Heart left ventricle (tissue), 16 donors: ENCODE results near the gene WAC. TPM values are rescaled to one million over a fixed set of nuclear protein-coding genes. Genes with fewer than 3 reads are reported as not detected.

ENCODE experiments used
- ATAC-seq, 4 donors: fragments of 200-7000 bp; cut with Tn5 transposase; one replicate each; pipeline ENCODE4 v1.9.1; 2020 to 2022; ENCODE audit warnings: moderate library complexity in 4 of 4, mild to moderate bottlenecking in 3 of 4, moderate number of reproducible peaks in 1 of 4
- DNase-seq, 5 donors: peaks; one replicate each; pipeline ENCODE4 v3.0.0-alpha.2; 2020
- H3K27ac ChIP-seq, 12 donors: fragments of 200-600 bp; sonication (generic) in 4 of 12; one replicate each; pipeline versions ENCODE4 v1.5.0 to v1.8.0; 2016 to 2022; ENCODE audit warnings: mild to moderate bottlenecking in 2 of 12
- H3K27me3 ChIP-seq, 9 donors: fragments of 200-600 bp; sonication (generic) in 2 of 9; one replicate each; pipeline versions ENCODE4 v1.5.1 to v1.8.0; 2016 to 2022; ENCODE audit warnings: mild to moderate bottlenecking in 3 of 9
- H3K36me3 ChIP-seq, 9 donors: fragments of 200-600 bp; sonication (generic) in 2 of 9; one replicate each; pipeline versions ENCODE4 v1.5.0 to v1.8.0; 2018 to 2022; ENCODE audit warnings: mild to moderate bottlenecking in 2 of 9
- H3K4me1 ChIP-seq, 12 donors: fragments of 200-600 bp; sonication (generic) in 4 of 12; one replicate each; pipeline versions ENCODE4 v1.5.0 to v1.8.0; 2016 to 2022; ENCODE audit warnings: mild to moderate bottlenecking in 3 of 12
- H3K4me3 ChIP-seq, 12 donors: fragments of 200-600 bp; sonication (generic) in 4 of 12; one replicate each; pipeline versions ENCODE4 v1.5.0 to v1.8.0; 2017 to 2022; ENCODE audit warnings: mild to moderate bottlenecking in 9 of 12, moderate library complexity in 4 of 12
- H3K9me3 ChIP-seq, 12 donors: fragments of 200-600 bp; sonication (generic) in 4 of 12; one replicate each; pipeline versions ENCODE4 v1.5.0 to v1.8.0; 2016 to 2022; ENCODE audit warnings: mild to moderate bottlenecking in 1 of 12
- POLR2A ChIP-seq, 2 donors: fragments of 450-650 bp; IDR thresholded peaks; one replicate each; pipeline ENCODE4 v1.6.1; 2017; ENCODE audit warnings: antibody characterized with exemption in 2 of 2, mild to moderate bottlenecking in 2 of 2, moderate library complexity in 2 of 2
- WGBS, 4 donors: extraction: QIAGEN DNeasy Blood & Tissue Kit in 2 of 4; methylation state at CpG; one replicate each; pipeline versions ENCODE4 v1.1.5 to v1.1.7; 2013 to 2018; 5-methylcytosine and 5-hydroxymethylcytosine counted together
- intact Hi-C, 10 donors: fragments of 100-400 bp; cut with DNase I; formaldehyde crosslinking; loops; one replicate each; pipeline versions ENCODE4 v1.11.1 to v1.14.2; 2022
- polyA plus RNA-seq, 2 donors: library from polyadenylated mRNA; stranded (reverse); fragments of 200-250 nt; gene quantifications; one replicate each; pipeline ENCODE4 v1.2.3, GENCODE V29; 2013
- total RNA-seq, 9 donors: library from RNA; depleted of rRNA in 2 of 9; stranded (reverse); fragments of >200 nt in 2 of 9; fragmentation: NEBNext Ultra II Directional in 3 of 9; extraction: Animal tissue kit (Norgen Biotek cat#: 25700) in 3 of 9; gene quantifications; one replicate each; pipeline versions ENCODE4 v1.1.0 to v1.2.4, GENCODE V29; 2016 to 2023
- TF ChIP-seq, protein P1 (sequence below), 12 donors: fragments of 200-600 bp; sonication (generic) in 4 of 12; IDR thresholded peaks; one replicate each; pipeline versions ENCODE4 v1.5.0 to v1.8.0; 2018 to 2022; ENCODE audit warnings: antibody characterized with exemption in 12 of 12, mild to moderate bottlenecking in 5 of 12
- donor health status: ischemic (EF 13 %, LVEDD 7.1; RV severe dilation, severe dysfunction).
- donor health status: healthy with polysubstance abuse.
- donor health status: DM: no; HTN: yes; CAD: no.
- donor health status: DM: no; HTN: no; CAD: no.
- donor health status: ischemic (EF 25% LVEDD 6.9; RV normal size, moderate dysfunction).
- donor health status: ischemic (EF 25% LVEDD 5.7; RV mildly dilated, moderate dysfunction).
- donor health status: healthy.
- donor health status: DM: yes; HTN: yes; CAD: no.
- donor health status: ischemic (EF 35%, LVEDD 5.7; RV mildly dilated, moderate dysfunction).
- donor health status: nonischemic (EF 11% LVEDD 7.7; RV severe dilation, severe dysfunction).
- donor health status: DM: yes; HTN: yes; CAD: no.
- donor health status: PGD.
- donor health status: ischemic (EF 29% LVEDD 5.4; RV normal size, mild dysfunction).
- donor health status: nonischemic (EF 23%, LVEDD 6.1; RV moderate dilation, normal function).

Gene WAC
- total and polyA plus RNA-seq, 11 donors = 16.8 to 124 (median 103) TPM

- Histone ChIP-seq H3K4me3 (no peak overlapping the region), H3K27ac (peak overlapping the region in 1 of 12 donors; percentile 15), H3K4me1 (peaks cover 0 to 77% (median 58%) of the 10 kb centered on the region in 12 donors), H3K27me3 (no peaks in the 10 kb centered on the region), H3K9me3 (no peaks in the 10 kb centered on the region), H3K36me3 (peaks cover 0 to 94% (median 58%) of the 10 kb centered on the region in 9 donors)
- WGBS, 4 donors = 36 to 56% (median 46%) methylated on average over 3 of the region's 3 CpGs
- ATAC-seq (no peak), DNase-seq (no peak)
- intact Hi-C loops = loop anchor here in 1 of 10 donors (5.0 kb wide), 1 partner anchor 36 kb away; no protein-coding TSS in a partner anchor
- TF ChIP-seq POLR2A (IDR thresholded peaks at IDR 0.05) = no peak
- TF ChIP-seq, protein P1, sequence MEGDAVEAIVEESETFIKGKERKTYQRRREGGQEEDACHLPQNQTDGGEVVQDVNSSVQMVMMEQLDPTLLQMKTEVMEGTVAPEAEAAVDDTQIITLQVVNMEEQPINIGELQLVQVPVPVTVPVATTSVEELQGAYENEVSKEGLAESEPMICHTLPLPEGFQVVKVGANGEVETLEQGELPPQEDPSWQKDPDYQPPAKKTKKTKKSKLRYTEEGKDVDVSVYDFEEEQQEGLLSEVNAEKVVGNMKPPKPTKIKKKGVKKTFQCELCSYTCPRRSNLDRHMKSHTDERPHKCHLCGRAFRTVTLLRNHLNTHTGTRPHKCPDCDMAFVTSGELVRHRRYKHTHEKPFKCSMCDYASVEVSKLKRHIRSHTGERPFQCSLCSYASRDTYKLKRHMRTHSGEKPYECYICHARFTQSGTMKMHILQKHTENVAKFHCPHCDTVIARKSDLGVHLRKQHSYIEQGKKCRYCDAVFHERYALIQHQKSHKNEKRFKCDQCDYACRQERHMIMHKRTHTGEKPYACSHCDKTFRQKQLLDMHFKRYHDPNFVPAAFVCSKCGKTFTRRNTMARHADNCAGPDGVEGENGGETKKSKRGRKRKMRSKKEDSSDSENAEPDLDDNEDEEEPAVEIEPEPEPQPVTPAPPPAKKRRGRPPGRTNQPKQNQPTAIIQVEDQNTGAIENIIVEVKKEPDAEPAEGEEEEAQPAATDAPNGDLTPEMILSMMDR (IDR thresholded peaks at IDR 0.05) = no peak
Measured at GRCh38 chr10:28551086-28551485, 18.2 kb downstream of the WAC start.

- no peaks in the 10 kb centered on the region for H3K27me3 ChIP-seq
- H3K36me3 ChIP-seq = peaks cover 0 to 81% (median 58%) of the 10 kb centered on the region in 9 donors
- 51 to 57% (median 54%) methylated on average over 4 of the region's 4 CpGs for WGBS, 4 donors
- no peak for TF ChIP-seq POLR2A (IDR thresholded peaks at IDR 0.05)
- TF ChIP-seq, protein P1 (IDR thresholded peaks at IDR 0.05) = no peak
- H3K9me3 ChIP-seq = no peaks in the 10 kb centered on the region
- no peak overlapping the region for H3K4me3 ChIP-seq
- ATAC-seq (no peak), DNase-seq (no peak)
- H3K27ac ChIP-seq = no peak overlapping the region
- H3K4me1 ChIP-seq = peaks cover 0 to 86% (median 62%) of the 10 kb centered on the region in 12 donors
- intact Hi-C loops = loop anchor here in 1 of 10 donors (5.0 kb wide), 1 partner anchor 35 kb away; no protein-coding TSS in a partner anchor
Measured at GRCh38 chr10:28552775-28553174, 19.9 kb downstream of the WAC start.

- Histone ChIP-seq H3K9me3 (no peaks in the 10 kb centered on the region), H3K27me3 (no peaks in the 10 kb centered on the region), H3K4me3 (no peak overlapping the region), H3K27ac (no peak overlapping the region), H3K36me3 (peaks cover 0 to 72% (median 46%) of the 10 kb centered on the region in 9 donors), H3K4me1 (peaks cover 0 to 94% (median 68%) of the 10 kb centered on the region in 12 donors)
- WGBS, 4 donors = 90 to 96% (median 94%) methylated on average over 6 of the region's 6 CpGs
- TF ChIP-seq, protein P1 (IDR thresholded peaks at IDR 0.05) = no peak
- TF ChIP-seq POLR2A (IDR thresholded peaks at IDR 0.05) = no peak
- ATAC-seq (no peak), DNase-seq (no peak)
- intact Hi-C loops = loop anchor here in 1 of 10 donors (5.0 kb wide), 1 partner anchor 33 kb away; no protein-coding TSS in a partner anchor
Measured at GRCh38 chr10:28554009-28554408, 21.1 kb downstream of the WAC start.

GRCh38 chr10:28554952-28555351, 22.0 kb downstream of the WAC start:
- DNase-seq (no peak), ATAC-seq (no peak)
- WGBS, 4 donors = 76 to 87% (median 80%) methylated on average over 3 of the region's 3 CpGs
- Histone ChIP-seq H3K4me1 (peaks cover 0 to 96% (median 74%) of the 10 kb centered on the region in 12 donors), H3K27ac (no peak overlapping the region), H3K27me3 (no peaks in the 10 kb centered on the region), H3K36me3 (peaks cover 0 to 63% (median 37%) of the 10 kb centered on the region in 9 donors), H3K9me3 (no peaks in the 10 kb centered on the region), H3K4me3 (no peak overlapping the region)
- intact Hi-C loops = loop anchor here in 1 of 10 donors (5.0 kb wide), 1 partner anchor 32 kb away; no protein-coding TSS in a partner anchor
- no peak for TF ChIP-seq POLR2A (IDR thresholded peaks at IDR 0.05)
- TF ChIP-seq, protein P1 (IDR thresholded peaks at IDR 0.05) = no peak
